Measurements from ENCODE around the gene KNG1. TPM values are rescaled to one million over a fixed set of nuclear protein-coding genes. Genes with fewer than 3 reads are reported as not detected.
"Not testable (repeated sequence)": the region's sequence is repeated elsewhere in the genome, so short reads cannot be mapped to it uniquely, and the experiment has no call there.

KNG1 gene
- total RNA-seq, 2 donors from 2014 or later, result 1.0 to 1.2 TPM

DNA sequence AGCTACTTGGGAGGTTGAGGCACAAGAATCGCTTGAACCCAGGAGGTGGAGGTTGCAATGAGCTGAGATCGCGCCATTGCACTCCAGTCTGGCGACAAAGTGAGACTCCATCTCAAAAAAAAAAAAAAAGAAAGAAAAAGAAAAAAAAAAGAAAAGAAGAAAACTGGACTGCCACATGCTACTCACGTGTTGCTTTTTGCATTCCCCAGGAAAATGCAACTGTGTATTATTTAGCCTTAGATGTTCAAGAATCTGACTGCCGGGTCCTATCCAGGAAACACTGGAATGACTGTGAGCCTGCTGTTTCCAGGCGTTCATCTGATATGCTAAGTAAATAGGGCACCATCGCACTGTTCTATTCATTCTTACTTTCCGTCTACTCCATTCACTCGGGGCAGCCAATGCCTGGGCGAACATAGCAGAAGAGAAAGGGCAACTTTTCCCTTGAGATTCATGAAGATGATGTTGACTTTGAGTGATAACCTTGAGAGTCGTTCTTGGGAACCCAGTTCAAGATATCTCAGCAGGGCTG lies 30.0 kb upstream of the KNG1 start:
- Histone ChIP-seq H3K27me3 (no peaks in the 10 kb centered on the region), H3K4me3 (no peak overlapping the region), H3K27ac (no peak overlapping the region), H3K9me3 (no peaks in the 10 kb centered on the region), H3K9ac (ENCODE audit: low read depth in 2 of 2, low read length in 2 of 2) (no peak overlapping the region), H3K4me1 (no peaks in the 10 kb centered on the region), H3K36me3 (no peaks in the 10 kb centered on the region)
- TF ChIP-seq, protein P1, sequence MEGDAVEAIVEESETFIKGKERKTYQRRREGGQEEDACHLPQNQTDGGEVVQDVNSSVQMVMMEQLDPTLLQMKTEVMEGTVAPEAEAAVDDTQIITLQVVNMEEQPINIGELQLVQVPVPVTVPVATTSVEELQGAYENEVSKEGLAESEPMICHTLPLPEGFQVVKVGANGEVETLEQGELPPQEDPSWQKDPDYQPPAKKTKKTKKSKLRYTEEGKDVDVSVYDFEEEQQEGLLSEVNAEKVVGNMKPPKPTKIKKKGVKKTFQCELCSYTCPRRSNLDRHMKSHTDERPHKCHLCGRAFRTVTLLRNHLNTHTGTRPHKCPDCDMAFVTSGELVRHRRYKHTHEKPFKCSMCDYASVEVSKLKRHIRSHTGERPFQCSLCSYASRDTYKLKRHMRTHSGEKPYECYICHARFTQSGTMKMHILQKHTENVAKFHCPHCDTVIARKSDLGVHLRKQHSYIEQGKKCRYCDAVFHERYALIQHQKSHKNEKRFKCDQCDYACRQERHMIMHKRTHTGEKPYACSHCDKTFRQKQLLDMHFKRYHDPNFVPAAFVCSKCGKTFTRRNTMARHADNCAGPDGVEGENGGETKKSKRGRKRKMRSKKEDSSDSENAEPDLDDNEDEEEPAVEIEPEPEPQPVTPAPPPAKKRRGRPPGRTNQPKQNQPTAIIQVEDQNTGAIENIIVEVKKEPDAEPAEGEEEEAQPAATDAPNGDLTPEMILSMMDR (IDR thresholded peaks at IDR 0.05), result no peak
- intact Hi-C loops (cut with DNase I), result no loop called here
- DNase-seq, result no peak

DNA sequence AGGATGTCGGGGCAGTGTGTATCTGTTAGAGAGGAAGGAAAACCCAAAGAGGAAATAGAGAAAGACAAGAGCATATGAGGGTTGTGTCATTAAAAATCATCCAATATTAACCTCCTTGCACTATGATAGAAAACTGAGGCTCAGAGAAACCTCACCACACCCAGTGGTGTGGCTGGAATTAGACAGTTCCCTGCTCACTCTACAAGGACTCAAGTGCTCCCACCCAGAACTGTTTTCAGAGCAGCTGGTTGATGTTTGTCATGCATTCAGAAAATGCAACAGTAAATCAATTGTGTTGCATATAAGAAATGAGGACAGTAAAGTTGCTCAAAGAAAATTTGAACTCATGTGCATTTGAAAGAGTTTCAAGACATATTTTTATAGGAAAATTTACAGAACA lies 26.9 kb upstream of the KNG1 start:
- H3K4me1 ChIP-seq; H3K9ac ChIP-seq (ENCODE audit: low read depth in 2 of 2, low read length in 2 of 2); H3K27ac ChIP-seq; H3K27me3 ChIP-seq; intact Hi-C loops (cut with DNase I); H3K4me3 ChIP-seq; DNase-seq; H3K9me3 ChIP-seq; H3K36me3 ChIP-seq: not testable (repeated sequence)

DNA sequence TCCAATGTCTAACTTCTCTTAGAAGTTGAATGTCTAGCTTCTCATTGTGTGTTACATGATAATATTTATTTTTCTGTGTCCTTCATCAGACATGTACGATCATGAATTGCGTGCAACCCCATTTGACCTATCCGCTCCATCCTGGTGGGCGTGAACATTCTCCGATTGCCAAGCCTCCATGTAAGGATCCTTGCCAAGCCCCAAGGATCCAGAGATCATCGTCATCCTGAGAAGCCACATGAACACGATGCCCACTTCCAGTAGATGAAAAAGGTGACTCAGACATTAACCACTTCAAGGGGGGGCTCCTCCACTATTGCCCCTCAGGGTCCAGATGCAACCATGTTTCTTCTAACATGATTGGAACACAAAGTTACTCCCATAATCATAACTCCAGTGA lies 25.5 kb upstream of the KNG1 start:
- Histone ChIP-seq H3K27ac (no peak overlapping the region), H3K9ac (ENCODE audit: low read depth in 2 of 2, low read length in 2 of 2) (no peak overlapping the region), H3K36me3 (no peaks in the 10 kb centered on the region), H3K27me3 (no peaks in the 10 kb centered on the region), H3K9me3 (no peaks in the 10 kb centered on the region), H3K4me1 (no peaks in the 10 kb centered on the region), H3K4me3 (no peak overlapping the region)
- intact Hi-C loops (cut with DNase I), result no loop called here
- no peak for DNase-seq
- TF ChIP-seq, protein P1 (IDR thresholded peaks at IDR 0.05), result no peak

- Histone ChIP-seq H3K27ac (no peak overlapping the region), H3K9me3 (no peaks in the 10 kb centered on the region), H3K4me1 (no peaks in the 10 kb centered on the region), H3K27me3 (no peaks in the 10 kb centered on the region), H3K9ac (ENCODE audit: low read depth in 2 of 2, low read length in 2 of 2) (no peak overlapping the region), H3K4me3 (no peak overlapping the region), H3K36me3 (no peaks in the 10 kb centered on the region)
- TF ChIP-seq, protein P1 (IDR thresholded peaks at IDR 0.05), result no peak
- intact Hi-C loops (cut with DNase I), result no loop called here
- no peak for DNase-seq
These were observed 23.3 kb upstream of the KNG1 start for GRCh38 chr3:186693843-186694242.

- DNase-seq, result no peak
- no peaks in the 10 kb centered on the region for H3K4me1 ChIP-seq
- no peak overlapping the region for H3K27ac ChIP-seq
- no peak overlapping the region for H3K4me3 ChIP-seq
- H3K36me3 ChIP-seq, result no peaks in the 10 kb centered on the region
- H3K9ac ChIP-seq (ENCODE audit: low read depth in 2 of 2, low read length in 2 of 2), result no peak overlapping the region
- intact Hi-C loops (cut with DNase I), result no loop called here
- TF ChIP-seq, protein P1 (IDR thresholded peaks at IDR 0.05), result no peak
- no peaks in the 10 kb centered on the region for H3K9me3 ChIP-seq
- H3K27me3 ChIP-seq, result no peaks in the 10 kb centered on the region
These were observed 22.7 kb upstream of the KNG1 start for GRCh38 chr3:186694288-186695032.

DNA sequence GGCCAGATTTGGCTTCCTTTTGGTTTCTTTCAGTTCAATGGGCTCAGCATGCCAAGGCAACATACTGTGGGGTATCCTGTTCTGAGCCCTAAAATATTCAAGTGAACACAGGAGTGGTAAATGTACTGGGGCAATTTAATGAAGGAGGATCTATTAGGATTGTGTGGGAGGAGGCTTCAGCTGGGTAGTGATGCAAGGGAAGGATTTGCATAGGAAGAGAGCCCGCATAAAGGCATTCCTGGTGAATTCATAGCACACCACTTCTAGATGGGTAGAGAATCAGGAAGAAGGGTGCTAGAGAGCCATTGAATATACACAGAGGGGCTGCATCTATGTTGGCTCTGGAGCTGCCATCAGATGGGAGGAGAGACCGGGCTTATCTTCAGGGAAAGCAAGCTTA lies 20.6 kb upstream of the KNG1 start:
- Histone ChIP-seq H3K4me3 (no peak overlapping the region), H3K4me1 (no peaks in the 10 kb centered on the region), H3K27me3 (no peaks in the 10 kb centered on the region), H3K27ac (no peak overlapping the region), H3K36me3 (no peaks in the 10 kb centered on the region), H3K9ac (ENCODE audit: low read depth in 2 of 2, low read length in 2 of 2) (no peak overlapping the region), H3K9me3 (no peaks in the 10 kb centered on the region)
- no peak for DNase-seq
- TF ChIP-seq, protein P1 (IDR thresholded peaks at IDR 0.05), result no peak
- intact Hi-C loops (cut with DNase I), result no loop called here

All from colonic mucosa (tissue), 4 donors.